Upper lobe of left lung (tissue), 4 donors: ENCODE data around the gene KDM8.

Source experiments
- EP300 ChIP-seq, 4 donors: sonication (generic); formaldehyde crosslinking; IDR thresholded peaks; one replicate each; pipeline ENCODE4 v1.5.1; 2017; ENCODE audit warnings: antibody characterized with exemption in 4 of 4, control low read depth in 2 of 4
- POLR2A ChIP-seq, 4 donors: fragments of 450-650 bp; IDR thresholded peaks; one replicate each; pipeline ENCODE4 v1.5.1; 2016 to 2017; ENCODE audit warnings: antibody characterized with exemption in 4 of 4, mild to moderate bottlenecking in 2 of 4
- POLR2AphosphoS5 ChIP-seq, 2 donors: sonication (generic); formaldehyde crosslinking; IDR thresholded peaks; one replicate each; pipeline ENCODE4 v1.5.1; 2017; ENCODE audit warnings: antibody characterized with exemption in 2 of 2
- TF ChIP-seq, protein P1 (sequence below), 6 experiments: fragments of 450-650 bp in 4 of 6; fragments of 200-600 bp in 2 of 6; sonication (generic) in 2 of 6; IDR thresholded peaks; one replicate each; pipeline ENCODE4 v1.5.1; 2016 to 2019; ENCODE audit warnings: antibody characterized with exemption in 6 of 6

- TF ChIP-seq, protein P1, sequence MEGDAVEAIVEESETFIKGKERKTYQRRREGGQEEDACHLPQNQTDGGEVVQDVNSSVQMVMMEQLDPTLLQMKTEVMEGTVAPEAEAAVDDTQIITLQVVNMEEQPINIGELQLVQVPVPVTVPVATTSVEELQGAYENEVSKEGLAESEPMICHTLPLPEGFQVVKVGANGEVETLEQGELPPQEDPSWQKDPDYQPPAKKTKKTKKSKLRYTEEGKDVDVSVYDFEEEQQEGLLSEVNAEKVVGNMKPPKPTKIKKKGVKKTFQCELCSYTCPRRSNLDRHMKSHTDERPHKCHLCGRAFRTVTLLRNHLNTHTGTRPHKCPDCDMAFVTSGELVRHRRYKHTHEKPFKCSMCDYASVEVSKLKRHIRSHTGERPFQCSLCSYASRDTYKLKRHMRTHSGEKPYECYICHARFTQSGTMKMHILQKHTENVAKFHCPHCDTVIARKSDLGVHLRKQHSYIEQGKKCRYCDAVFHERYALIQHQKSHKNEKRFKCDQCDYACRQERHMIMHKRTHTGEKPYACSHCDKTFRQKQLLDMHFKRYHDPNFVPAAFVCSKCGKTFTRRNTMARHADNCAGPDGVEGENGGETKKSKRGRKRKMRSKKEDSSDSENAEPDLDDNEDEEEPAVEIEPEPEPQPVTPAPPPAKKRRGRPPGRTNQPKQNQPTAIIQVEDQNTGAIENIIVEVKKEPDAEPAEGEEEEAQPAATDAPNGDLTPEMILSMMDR (IDR thresholded peaks at IDR 0.05): no peak
- TF ChIP-seq EP300 (IDR thresholded peaks at IDR 0.05) (no peak), POLR2A (IDR thresholded peaks at IDR 0.05) (no peak), POLR2AphosphoS5 (IDR thresholded peaks at IDR 0.05) (no peak)
Observed at GRCh38 chr16:27169511-27170071, 33.7 kb upstream of the KDM8 start.
